SK-N-SH treated with all-trans-retinoic acid at 6 μM for 48 hours (cell line): ENCODE results near the gene ENTHD1.

Source experiments
- ARNTL ChIP-seq: fragments of 450-650 bp; formaldehyde crosslinking; IDR thresholded peaks from 2 replicates; pipeline ENCODE4 v1.5.0; 2020; ENCODE audit warnings: low read depth, mild to moderate bottlenecking, moderate library complexity, borderline replicate concordance
- ISL1 ChIP-seq: fragments of 250-450 bp; sonication (Bioruptor Pico); IDR thresholded peaks from 2 replicates; pipeline ENCODE4 v2.1.2; 2022; ENCODE audit warnings: mild to moderate bottlenecking, moderate library complexity
- PATZ1 ChIP-seq: fragments of 250-450 bp; sonication (Bioruptor Pico); IDR thresholded peaks from 2 replicates; pipeline ENCODE4 v1.8.0; 2020; ENCODE audit warnings: mild to moderate bottlenecking, moderate library complexity, borderline replicate concordance

GRCh38 chr22:39707351-39707750 is 186.2 kb downstream of the ENTHD1 start:
- TF ChIP-seq ARNTL (CRISPR knock-in tag) (no peak), PATZ1 (CRISPR knock-in tag) (no peak), ISL1 (CRISPR knock-in tag) (no peak)
